AG10803 (cell line): ENCODE data around the gene TSPAN4.

Experiments used
- DNase-seq: peaks from one replicate; pipeline ENCODE4 v3.0.0; 2010; ENCODE audit warnings: low read depth
- H3K4me3 ChIP-seq: 2 replicates; pipeline ENCODE4 v1.5.1; 2011; ENCODE audit warnings: mild to moderate bottlenecking, low read length, control low read depth
- TF ChIP-seq, protein P1 (sequence below): conservative IDR thresholded peaks from 2 replicates; pipeline ENCODE4 v1.5.1; 2011; ENCODE audit warnings: mild to moderate bottlenecking, low read length, control low read depth, inconsistent platforms

The TSPAN4 gene

DNA sequence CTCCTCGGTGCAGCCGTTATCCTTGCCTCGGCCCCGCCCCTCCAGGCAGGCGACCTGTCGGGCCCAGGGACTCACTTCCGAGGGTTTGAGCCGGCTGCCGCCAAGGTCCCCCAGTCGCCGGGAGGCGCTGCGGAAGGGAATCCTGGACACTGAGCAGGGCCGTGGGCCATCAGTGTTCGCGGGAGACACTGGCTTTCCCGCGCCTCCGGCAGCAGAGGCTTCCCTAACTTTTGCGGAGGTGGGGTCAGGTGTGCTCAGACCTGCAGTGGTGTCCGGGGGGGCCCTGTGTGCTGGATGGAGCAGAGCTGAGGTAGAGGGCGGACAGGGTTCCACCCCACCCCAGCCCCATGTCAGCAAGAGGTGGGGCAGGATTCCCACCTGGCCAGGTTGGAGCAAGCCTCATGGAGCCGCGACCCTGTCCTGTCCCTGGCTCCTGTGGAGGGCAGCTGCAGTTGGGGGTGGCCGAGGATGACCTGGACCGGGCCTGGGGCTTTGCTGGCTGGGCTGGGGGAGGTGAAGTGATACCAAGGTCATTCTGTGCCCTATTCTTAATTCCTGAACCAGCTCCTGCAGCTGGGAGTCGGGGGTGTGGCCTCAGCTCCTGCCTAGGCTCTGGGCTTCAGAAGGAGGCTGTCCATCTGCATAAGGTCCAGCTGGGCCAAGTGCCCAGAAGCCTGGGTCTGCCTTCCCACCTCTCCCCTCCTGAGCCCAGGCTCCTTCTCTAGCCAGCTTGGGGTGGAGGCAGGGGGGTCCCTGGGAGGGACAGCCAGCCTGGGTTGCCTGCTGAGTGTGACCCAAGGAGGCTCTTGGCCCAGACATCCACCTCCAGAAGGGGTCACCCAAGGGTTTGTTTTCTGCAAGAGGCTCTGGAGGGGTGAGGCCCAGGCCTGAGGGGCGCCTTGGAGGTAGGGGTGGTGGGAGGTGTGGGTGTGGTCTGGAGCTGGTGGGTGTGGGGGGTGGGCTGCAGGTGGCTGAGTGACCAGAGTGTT is 8.4 kb downstream of the TSPAN4 start:
- no peak overlapping the region for H3K4me3 ChIP-seq
- TF ChIP-seq, protein P1, sequence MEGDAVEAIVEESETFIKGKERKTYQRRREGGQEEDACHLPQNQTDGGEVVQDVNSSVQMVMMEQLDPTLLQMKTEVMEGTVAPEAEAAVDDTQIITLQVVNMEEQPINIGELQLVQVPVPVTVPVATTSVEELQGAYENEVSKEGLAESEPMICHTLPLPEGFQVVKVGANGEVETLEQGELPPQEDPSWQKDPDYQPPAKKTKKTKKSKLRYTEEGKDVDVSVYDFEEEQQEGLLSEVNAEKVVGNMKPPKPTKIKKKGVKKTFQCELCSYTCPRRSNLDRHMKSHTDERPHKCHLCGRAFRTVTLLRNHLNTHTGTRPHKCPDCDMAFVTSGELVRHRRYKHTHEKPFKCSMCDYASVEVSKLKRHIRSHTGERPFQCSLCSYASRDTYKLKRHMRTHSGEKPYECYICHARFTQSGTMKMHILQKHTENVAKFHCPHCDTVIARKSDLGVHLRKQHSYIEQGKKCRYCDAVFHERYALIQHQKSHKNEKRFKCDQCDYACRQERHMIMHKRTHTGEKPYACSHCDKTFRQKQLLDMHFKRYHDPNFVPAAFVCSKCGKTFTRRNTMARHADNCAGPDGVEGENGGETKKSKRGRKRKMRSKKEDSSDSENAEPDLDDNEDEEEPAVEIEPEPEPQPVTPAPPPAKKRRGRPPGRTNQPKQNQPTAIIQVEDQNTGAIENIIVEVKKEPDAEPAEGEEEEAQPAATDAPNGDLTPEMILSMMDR, result no peak
- no peak for DNase-seq

DNA sequence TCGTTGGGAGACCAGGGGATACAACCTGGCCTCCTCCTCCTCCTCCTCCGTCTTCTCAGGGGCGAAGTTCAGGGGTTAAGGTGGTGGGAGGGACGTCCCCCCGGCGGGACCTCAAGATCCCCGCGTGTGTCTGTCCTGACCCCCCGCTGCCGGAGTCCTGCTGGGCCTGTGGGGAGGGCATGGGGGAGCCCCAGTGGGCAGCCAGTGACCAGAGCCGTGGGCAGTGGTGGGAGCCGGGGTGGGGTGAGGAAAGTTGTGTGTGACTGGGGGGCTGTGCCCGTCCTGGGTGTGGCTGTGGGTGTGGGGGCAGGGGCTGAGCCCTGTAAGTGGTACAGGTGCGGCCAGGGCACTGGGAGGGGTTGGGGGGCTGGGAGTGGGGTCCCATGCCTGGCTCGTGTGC is 10.1 kb downstream of the TSPAN4 start:
- no peak overlapping the region for H3K4me3 ChIP-seq
- no peak for DNase-seq
- TF ChIP-seq, protein P1, result no peak

DNA sequence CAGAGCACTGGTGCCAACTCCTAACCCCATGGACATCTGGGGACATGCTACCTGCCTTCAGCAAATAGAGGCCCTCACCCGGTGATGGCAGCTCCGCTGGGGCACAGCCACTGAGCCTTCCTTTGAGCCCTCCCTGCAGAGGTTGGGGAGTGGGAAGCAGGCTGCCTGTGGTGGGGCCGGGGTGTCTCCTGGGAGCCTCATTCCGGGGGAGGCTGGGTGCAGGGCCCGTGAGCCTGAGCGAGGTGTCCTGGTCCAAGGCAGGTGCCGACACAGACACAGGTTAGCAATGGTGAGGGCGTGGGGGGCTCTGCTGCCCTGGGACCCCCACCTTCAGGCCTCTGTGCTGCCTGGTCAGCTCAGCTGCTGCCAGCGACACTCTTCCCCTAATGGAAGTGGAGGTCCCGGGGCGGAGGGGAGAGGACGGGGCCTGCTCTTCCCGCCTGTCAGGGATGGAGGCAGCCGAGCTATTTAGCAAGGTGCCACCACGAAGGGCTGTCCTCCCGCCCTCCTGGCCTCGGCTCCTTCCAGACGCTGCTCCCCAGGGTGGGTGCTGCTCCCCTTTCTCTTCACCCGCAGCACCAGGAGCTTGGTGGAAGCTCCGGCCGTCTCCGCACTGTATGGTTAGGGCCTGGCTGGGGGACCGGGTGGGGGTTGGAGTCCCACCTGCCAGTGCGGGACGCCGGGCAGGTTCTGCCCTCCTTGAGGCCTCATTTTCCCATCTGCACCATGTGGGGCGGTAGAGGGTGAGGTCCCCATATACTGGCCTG is 11.2 kb downstream of the TSPAN4 start:
- no peak overlapping the region for H3K4me3 ChIP-seq
- TF ChIP-seq, protein P1, result no peak
- no peak for DNase-seq

DNA sequence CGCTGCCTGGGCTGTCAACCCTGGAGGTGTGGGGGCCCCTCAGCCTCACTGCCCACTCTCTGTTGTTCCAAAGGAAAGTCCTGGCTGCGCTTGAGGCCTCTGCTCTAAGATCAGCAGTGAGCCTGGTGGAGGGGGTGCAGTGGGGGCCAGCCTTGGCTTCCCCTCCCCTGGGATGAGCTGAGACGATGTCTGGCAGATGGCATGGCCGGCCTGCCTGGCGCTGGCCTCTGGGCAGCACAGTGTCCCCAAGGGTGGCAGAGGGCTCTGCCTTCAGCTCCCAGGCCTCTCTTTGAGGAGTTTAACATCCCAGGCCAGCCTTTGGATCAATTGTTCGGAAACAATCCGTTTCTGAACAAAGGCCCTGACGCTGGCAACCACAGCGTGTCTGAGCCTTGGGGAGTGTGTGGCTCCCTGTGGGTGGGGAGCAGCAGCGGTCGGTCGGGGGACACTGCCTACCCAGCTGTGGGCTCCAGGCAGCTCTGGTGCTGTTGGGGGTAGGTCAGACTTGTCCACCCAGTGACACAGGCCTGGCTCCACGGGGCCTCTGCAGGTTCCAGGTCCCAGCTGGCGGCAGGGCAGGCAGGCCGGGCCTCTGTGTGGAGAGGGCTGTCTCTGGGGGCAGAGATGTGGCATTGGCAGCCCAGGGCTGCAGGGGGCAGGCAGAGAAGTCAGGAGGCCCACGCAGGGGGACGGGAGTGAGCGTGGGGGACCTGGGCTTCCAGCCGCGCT is 12.1 kb downstream of the TSPAN4 start:
- TF ChIP-seq, protein P1, result no peak
- H3K4me3 ChIP-seq, result no peak overlapping the region
- DNase-seq, result no peak

DNA sequence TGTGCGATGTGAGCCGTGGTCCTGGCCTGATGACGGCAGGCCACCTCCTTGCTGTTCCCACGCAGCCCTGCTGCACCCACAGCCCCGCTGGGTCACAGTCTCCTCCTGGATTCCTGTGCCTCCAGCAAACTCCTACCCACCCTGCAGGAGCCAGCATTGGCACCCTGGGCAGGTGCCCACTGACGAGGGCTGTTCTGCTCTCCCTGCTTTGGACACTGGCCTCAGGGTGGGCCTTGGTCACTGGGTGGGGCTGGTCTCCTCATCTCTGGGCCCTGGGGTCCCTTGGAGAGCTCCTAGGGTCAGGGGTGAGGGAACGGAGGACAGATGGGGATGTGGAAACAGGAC is 12.7 kb downstream of the TSPAN4 start:
- no peak for DNase-seq
- no peak overlapping the region for H3K4me3 ChIP-seq
- TF ChIP-seq, protein P1, result no peak

DNA sequence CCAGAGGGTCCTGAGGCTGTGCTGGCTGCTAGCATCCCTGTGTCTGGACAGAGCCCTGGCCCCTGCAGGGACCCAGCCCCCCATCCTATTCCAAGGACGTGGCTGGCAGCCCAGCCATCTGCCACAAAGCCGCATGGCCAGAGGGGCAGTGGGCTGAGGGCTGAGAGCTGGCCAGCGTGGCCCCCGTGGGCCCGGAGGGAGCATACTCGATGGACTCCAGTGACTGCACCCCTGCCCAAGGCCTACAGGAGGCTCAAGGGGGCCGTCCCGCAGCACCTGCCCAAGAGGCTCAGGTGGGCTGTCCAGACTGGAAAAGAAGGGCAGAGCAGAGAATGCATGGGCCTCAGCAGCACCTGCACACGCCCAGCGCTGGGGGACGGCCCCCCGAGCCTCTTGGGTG is 13.1 kb downstream of the TSPAN4 start:
- no peak overlapping the region for H3K4me3 ChIP-seq
- DNase-seq, result no peak
- TF ChIP-seq, protein P1, result no peak
